HG03280 (cell line): Measurements from ENCODE around the gene THAP4.
A peak's percentile ranks its signal among the peaks of the same experiment; 100 is the strongest.

Experiments used
- ATAC-seq: cut with Tn5 transposase; IDR thresholded peaks from one replicate; pipeline ENCODE4 v1.9.1; 2021; ENCODE audit warnings: mild to moderate bottlenecking, moderate library complexity; ENCODE audit not compliant: unreplicated experiment

The THAP4 gene

DNA sequence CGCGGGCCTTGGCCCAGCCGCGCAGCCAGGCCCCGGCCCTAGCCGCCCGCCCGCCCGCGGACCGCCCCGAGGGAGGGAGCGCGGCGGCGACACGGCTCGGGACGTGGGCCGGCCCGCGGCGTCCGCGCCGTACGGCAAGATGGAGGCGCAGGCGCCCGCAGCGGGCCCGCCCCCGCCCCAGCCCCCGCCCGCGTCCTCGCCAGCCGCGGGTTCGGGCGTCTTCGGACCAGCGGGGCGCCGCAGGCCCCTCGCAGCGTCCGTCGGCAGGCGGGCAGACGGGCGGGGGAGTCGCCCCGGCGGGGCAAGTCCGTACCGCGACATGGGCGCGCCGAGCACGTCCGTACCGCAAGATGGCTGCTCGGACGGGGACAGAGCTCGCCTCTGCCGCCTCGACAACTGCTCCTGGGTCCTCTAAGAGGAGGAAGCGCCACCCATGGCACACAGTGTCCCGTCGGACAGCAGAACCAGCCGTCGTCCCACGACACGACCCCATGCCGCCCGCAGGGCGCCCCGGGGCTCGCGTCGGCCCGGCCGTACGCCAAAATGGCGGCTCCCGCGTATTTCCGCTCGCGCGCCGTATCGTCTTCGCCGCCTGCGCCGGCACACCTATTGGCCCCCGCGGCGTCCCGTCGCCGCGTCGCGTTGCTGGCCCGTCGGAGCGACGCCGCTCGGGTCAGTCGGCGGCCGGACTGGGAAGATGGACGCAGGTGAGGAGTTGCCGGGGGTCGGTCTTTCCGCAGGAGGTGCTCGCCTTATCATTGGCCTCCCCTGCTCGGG lies at the start of gene THAP4, which contains the start of gene ATG4B:
Gene THAP4, minus strand, starts transcription at position 141 of the 777 bp plus-strand sequence. CDS start 141 bp downstream, outside the sequence.
Gene ATG4B, plus strand, starts transcription at position 676 of the 777 bp plus-strand sequence. Its CDS starts 22 bp downstream, at position 698.
- peak; percentile 64 for ATAC-seq

GRCh38 chr2:241686324-241686649 lies 49.3 kb upstream of the THAP4 start:
- ATAC-seq: peak; percentile 18

DNA sequence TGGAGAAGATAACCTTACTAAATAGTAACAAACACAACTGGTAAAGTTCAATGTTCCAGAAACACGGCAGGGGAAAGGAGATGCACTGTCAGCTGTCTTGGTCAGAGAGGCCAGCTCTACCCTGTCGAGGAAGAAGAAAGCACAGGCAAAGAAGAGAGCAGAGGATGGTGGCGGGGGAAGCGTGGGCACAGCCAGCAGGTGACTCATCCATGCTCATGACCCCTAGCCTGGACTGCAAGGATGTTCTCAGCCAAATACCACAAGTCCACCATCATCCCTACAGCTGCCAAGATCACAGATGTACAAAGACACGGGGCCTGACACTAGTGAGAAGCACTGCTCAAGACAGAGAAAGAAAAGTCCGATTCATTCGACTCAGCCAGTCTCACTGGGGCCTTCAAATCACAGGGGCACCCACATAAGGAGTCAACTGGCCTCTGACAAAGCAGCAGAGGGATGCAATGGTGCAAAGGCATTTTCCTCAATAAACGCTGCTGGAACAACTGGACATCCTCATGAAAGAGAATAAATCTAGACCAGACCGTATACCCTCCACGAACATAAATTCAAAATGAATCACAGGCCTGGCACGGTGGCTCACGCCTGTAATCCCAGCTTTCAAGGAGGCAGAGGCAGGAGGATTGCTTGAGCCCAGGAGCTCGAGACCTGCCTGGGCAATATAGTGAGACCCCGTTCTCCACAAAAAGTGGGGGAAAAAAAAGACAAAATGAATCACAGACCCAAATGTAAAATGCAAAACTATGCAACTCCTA lies 44.1 kb upstream of the THAP4 start:
- no peak for ATAC-seq

DNA sequence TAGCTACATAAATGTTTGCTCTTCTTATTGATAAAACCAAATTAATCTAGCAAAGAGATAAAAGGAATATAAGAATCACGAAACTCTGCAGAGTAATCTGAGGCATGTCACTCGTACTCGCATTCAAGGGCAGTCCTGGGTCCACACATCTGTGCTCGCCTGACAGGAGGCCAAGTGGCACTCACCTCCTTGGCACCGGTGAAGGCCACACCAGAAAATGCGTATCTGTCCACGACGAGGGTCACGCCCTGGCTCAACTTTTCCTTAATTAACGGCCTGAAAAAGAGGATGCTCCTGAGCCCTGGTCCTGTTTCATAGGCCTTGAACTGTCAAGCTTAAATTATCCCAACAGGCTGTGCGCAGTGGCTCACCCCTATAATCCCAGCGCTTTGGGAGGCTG lies 43.1 kb upstream of the THAP4 start:
- no peak for ATAC-seq

GRCh38 chr2:241678784-241679540 lies 42.0 kb upstream of the THAP4 start:
- ATAC-seq: no peak

DNA sequence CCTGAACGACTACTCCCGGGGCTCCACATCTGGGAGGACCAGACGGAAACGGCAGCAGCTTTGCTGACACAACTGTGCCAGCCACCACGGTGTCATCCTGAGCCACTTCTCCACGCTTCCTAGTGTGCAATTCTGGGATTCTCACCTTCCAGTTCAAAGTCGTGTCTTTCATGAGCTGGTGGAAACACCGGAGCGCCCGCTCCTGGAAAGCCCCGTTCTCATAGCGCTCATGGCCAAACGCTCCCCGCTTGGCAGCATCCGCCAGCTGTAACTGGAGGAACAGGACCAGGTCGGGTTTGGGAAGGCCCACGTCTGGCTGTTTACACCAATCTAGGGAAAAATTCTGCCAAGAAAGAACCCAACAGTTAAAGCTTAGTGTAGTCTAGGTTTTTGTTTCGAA lies 41.3 kb upstream of the THAP4 start:
- ATAC-seq: no peak

GRCh38 chr2:241677392-241677791 lies 40.4 kb upstream of the THAP4 start:
- no peak for ATAC-seq

DNA sequence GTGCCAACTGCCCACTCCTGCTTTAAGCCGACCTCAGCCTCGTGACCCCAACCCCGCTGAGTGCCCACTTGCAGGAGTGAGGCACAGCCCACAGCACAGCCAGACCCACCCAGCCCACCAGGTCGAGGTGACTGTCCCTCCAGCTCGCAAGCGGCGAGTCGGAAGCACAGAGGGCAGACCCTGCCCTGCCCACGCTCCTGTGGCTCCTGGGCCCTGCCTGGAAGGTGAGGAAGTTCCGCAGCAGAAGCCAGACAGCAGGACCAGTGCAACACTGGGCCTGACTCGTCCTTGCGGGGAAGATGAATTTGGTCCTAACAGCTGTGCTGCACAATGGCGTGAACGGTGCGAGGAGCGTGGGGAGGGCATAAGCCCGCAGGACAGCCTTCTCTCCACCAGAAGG lies 39.7 kb upstream of the THAP4 start:
- no peak for ATAC-seq

GRCh38 chr2:241675885-241676284 lies 38.9 kb upstream of the THAP4 start:
- no peak for ATAC-seq

GRCh38 chr2:241673797-241674725 lies 37.1 kb upstream of the THAP4 start:
- ATAC-seq: no peak

DNA sequence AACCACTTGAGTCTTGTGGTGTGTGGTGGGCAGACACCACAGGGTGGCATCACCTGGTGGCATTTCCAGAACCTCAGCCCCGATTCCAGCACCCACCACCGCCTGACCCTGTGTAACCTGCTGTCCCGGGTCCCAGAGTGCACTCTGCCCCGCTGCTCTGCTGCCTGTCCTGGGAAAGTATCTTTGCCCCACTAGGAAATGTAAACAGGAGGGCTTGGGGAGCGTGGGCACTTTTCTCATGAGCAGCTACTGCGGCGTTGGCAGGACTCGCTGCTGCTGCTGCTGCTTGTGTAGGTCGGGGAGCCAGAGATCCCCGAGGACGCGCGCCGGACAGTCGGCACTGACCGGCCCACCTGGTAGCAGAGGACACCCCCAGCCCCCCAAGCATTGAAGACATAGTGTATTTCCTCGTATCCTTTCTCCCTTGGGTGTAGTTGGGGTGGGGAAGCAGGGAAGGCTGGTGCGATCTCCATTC lies 36.3 kb upstream of the THAP4 start:
- no peak for ATAC-seq

GRCh38 chr2:241672243-241673188 lies 35.6 kb upstream of the THAP4 start:
- no peak for ATAC-seq

DNA sequence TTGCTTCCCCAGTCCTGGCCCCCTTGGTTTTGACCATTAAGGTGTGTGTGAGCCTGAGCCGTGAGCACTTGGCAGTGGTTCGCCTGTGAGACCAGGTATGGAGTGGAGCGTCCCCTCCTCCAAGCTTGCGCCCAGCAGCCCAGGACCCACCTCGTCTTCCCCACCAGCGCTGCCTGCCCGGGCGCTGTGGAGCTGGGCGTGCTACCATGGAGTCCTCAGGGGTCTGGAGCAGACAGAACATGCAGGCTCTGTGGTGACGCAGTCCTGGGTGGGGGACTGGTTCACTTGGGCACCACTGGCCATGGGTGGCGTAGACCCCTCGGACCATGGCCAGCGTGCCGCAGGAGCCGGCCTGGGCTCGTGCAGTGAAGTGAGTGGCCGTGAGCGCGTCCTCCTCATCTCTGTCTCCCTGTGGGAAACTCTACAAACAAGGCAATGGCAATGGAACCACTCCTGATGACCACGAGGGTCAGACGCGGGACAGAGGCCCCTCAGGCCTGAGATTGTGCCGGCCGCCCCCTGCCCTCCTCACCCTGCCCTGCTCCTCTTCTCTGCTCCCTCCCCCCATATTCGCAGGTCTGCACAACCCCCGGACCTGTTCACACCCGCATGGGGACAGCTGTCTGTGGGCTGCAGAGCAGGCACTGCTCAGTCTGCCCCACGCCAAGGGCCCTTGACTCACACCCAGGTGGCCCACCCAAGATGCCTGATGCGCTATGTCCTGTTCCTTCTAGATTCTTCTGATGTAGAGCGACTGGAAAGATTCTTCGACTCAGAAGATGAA lies 34.7 kb upstream of the THAP4 start:
- ATAC-seq: no peak

DNA sequence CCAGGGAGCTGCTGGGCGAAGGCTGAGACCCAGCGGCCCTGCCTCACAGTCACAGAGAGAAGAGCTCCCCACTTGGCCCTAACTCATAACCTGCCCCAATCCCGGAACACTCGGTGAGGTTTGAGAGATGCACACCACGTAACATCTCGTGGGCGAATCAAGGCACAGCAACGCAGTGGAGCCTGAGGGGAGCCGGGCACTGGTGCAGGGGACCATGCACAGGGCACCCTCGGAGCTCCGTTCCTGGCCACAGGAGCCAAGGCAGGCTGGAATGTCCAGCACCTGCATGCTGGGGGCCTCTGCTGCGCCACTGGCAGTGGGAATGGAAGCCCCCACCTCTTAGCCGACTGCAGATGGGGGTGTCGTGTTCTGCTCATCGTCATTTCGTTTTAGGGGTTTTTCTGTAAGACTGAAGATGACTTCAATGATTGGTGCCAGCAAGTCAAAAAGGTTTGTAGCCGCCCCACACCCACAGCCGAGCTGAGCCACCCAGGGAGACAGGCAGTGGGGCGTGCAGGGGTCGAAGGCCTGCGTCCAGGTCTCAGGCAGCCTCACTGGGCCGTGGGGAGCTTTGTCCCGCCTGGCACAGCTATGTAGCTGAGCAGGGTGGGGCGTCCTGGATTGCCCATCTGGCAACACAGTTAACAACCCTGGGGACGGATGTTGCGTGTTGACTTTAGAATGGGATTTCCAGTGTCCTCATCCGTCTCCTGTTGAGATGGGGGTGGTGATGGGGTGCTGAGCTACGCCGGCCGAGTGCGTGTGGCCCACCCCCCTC lies 33.6 kb upstream of the THAP4 start:
- ATAC-seq: no peak

GRCh38 chr2:241668839-241669238 lies 31.9 kb upstream of the THAP4 start:
- no peak for ATAC-seq

- ATAC-seq: no peak
These were observed 31.4 kb upstream of the THAP4 start for GRCh38 chr2:241668354-241668753.

GRCh38 chr2:241666627-241667400 lies 29.9 kb upstream of the THAP4 start:
- no peak for ATAC-seq
